NCI-H2196 treated with DMSO at 0.1 percent for 48 hours (cell line): ENCODE measurements around the gene CATSPER1.
A peak's percentile ranks its signal among the peaks of the same experiment; 100 is the strongest.

Experiments used
- DNase-seq: peaks from one replicate; lab custom pipeline; 2025; ENCODE audit not compliant: unreplicated experiment; lab: John Stamatoyannopoulos, UW

Gene CATSPER1

DNA sequence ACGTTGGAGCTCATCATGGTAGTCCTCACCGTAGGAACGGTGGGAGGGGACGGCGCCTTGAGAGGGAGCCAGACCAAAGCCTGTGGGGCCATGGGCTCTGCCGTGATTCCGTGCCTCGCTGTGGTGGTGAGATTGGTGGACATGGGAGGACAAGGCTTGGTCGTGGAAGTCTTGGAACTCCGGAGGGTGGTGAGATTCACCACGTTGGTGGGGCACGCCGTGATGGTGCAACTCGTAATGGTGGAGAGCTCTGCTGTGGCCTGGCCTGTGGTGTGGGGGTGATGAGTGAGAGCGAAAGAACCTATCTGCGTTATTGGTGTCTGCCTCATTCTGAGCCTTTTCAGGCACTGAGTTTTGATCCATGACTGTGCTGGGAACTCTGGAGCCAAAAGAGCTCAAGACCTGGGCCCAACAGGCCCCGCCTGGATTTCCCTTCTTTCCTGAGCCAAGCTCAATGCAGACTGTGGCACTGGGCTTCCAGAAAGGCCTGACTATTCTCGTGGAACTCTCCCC, at the start of gene CATSPER1:
Gene CATSPER1 (minus strand): TSS at position 463 of the 513 bp plus-strand sequence. CDS start 100 bp downstream, at position 363.
- no peak for DNase-seq

DNA sequence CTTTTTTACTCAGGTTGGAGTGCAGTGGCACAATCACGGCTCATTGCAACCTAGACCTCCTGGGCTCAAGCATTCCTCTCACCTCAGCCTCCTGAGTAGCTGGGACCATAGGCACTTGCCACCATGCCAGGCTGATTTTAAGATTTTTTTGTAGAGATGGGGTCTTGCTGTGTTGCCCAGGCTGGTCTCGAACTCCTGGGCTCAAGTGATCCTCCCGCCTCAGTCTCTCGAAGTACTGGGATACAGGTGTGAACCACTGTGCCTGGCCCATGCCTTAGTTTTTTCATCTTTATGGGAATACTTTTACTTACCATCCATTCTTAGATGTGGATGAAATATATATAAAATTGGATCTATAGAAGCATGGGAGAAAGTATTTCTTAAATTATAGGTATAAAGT, 49.0 kb upstream of the CATSPER1 start:
- no peak for DNase-seq

- no peak for DNase-seq
Measured at GRCh38 chr11:66073669-66074068, 47.4 kb upstream of the CATSPER1 start.

- DNase-seq, result no peak
Measured at GRCh38 chr11:66072518-66072917, 46.2 kb upstream of the CATSPER1 start.

GRCh38 chr11:66072081-66072480, 45.8 kb upstream of the CATSPER1 start:
- no peak for DNase-seq

DNA sequence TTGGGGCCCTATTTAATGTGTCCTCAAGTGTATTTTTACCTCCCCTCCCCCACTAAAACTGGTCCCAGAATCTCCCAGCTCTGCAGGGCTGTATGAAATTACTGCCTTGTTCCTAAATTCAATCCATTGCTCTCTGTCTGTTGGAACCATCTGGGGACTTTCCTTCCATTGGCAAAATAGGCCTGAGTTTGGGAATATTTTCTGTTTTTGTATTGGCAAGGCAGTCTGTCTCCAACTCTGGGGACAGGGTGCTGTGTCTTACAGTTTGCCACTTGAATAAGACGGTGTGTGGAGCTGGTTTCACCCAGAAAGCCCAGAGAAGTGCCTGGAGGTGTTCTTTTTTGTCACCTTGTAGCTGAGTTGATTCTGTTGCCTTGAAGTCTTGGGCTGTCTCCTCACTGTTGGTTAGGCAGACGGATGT, 45.1 kb upstream of the CATSPER1 start:
- no peak for DNase-seq

DNA sequence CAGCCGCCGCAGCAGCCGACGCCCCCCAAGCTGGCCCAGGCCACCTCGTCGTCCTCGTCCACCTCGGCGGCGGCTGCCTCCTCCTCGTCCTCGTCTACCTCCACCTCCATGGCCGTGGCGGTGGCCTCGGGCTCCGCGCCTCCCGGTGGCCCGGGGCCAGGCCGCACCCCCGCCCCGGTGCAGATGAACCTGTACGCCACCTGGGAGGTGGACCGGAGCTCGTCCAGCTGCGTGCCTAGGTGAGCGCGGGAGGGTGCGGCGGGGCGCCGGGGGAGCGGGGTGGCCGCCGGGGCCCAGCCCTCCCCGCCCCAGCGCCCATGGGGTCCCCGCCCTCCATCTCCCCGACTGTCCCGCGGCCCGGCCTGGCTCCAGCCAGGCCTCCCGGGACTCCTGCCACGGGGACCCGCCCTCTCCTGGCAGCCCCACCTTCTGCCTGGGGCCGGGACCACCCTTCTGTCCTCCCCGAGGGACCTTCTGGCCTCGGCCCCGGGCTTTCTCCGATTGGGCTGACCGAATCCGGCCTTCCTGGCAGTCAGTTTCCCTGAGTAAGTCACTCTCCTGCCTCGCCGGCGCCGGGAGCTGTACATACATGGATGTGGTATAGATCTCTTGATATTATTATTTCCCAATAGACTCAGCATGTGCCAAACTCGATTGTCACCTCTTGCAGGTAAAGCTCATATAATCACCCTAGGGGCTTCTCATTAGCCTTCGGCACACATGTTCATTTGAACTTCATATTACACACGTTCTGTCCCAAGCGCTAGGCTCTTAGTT, 44.5 kb upstream of the CATSPER1 start:
- DNase-seq, result no peak

GRCh38 chr11:66069715-66070603, 43.7 kb upstream of the CATSPER1 start, which contains the start of gene PACS1:
Gene PACS1, plus strand, starts transcription at chr11:66070272. Its CDS starts 215 bp downstream, at chr11:66070487.
- peak; percentile 28 for DNase-seq

DNA sequence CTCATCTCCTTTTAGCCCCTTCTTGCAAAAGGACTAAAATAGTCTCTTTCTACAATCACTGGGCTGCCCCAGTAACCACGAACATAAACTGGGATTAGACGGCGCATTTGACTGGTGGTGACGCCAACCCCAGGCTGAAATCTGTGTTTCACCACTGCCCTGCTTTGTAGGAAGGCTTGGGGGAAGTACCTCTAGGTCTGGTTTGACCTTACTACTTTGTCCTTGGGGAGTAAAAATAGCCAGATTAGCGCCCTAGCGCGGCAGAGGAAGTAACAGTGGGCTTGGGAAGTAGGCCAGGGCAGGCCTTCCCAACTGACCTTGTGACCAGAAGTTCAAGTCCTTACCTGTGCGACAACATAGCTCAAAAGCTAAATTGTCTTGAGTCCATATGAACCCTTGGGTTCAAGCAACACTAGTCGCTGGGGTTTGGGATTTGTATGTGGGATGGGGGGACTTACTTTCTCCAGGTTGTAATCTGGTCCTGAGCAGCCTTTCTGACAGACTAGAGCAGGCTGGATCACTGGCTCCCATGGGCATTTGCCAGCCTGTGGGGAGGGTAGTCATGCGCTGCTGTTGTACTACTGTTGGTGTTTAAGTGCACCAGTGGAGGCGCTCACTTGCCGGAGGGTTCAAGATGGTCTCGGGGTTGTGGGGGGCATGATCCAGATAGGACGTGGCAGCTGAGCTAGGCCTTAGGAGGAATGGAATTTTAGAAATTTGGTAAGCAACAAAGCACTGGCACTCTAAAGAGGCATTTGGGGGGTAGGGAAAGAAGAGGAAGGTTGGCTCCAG, 42.8 kb upstream of the CATSPER1 start:
- DNase-seq, result no peak

DNA sequence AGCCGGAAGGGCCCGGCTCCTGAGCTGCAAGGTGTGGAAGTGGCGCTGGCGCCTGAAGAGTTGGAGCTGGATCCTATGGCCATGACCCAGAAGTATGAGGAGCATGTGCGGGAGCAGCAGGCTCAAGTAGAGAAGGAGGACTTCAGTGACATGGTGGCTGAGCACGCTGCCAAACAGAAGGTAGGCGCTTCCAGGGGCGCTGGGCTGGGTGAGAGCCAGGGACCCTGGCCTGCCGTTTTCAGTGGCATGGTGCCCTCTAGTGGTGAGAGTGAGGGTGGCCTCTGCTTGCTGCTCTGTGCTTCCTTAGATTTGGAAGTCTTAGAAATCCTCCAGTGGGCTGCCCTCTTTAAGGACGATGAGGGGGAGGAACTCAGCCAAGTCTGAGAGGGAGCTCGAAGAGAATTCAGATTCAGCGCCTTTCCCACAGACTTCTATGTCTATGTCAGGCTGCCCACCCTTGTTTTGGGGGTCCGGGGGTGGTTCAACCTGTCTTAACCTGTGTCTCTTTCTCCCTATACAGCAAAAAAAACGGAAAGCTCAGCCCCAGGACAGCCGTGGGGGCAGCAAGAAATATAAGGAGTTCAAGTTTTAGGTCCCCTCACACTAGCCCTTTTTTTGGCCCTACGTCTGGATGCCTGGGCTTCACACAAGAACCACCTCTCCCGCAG, 42.0 kb upstream of the CATSPER1 start:
- DNase-seq, result peak; percentile 48

DNA sequence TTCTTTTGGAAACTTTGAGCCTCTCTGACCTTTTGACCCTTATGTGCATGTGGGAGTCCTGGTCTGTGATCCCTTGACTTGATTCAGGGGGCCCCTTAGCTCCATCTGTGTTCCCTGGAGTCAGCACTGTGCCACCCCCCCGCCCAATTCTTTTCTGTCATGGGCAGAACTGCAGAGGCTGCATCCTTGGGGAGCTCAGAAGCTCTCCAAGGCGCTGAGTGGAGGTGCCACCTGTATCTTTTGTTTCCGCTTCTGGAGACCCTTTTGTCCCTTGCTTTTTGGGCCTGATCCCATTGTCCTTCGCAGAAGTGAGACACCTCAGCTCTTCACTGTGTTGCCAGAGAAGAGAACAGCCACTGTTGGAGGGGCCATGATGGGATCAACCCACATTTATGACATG, 41.4 kb upstream of the CATSPER1 start:
- no peak for DNase-seq

DNA sequence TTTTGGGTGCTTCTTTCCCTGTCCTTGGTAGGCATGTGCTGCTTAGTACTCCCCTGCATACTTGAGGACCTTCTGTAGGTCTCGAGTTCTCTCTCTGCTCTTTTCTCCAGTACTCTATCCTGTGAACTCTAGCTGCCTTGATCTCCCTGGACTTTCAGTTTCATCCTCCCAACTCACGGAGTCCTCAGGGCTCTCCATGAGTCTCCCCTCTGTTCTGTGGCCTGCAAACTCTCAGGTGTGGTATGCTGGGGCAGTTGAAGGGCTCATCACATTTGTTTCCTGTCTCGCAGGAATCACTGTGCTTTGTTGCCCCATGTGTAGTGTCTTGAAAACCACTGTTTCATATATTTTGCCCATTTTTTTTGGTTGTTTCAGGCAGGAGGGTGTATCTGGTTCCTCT, 40.5 kb upstream of the CATSPER1 start:
- DNase-seq, result no peak

DNA sequence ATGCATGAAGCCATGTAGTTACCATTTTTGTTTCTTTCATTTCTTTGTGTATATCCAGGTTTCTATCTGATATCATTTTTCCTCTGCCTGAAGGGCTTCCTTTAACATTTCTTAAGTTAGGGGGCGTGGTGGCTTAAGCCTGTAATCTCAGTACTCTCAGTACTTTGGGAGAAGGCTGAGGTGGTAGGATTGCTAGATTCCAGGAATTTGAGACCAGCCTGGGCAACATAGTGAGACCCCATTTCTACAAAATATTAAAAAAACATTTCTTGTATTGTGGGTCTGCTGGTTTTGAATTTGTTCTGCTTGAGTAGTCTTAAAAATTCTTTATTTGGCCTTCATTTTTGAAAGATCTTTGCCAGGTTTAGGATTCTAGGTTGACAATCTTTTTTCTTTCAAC, 38.3 kb upstream of the CATSPER1 start:
- DNase-seq, result no peak

DNA sequence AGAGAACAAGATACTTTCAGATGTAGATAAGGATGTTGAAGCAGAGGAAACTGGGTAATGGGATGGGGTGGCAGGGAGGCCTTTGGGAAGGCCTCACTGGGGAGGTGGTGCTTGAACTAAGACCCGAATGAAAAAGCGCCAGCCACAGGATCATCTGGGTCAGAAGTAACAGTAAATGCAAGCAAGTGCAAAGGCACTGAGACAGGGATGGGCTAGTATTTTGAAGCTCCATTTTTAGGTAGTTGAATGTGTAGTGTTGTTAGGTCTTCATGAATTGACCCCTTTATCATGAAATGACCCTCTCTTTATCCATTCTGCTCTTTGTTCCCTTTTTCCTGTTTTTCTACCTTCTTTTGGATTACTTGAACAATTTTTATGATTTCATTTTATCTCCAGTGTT, 37.6 kb upstream of the CATSPER1 start:
- no peak for DNase-seq

- DNase-seq, result no peak
Measured at GRCh38 chr11:66062408-66062807, 36.1 kb upstream of the CATSPER1 start.

- DNase-seq, result no peak
Measured at GRCh38 chr11:66061268-66061667, 35.0 kb upstream of the CATSPER1 start.

DNA sequence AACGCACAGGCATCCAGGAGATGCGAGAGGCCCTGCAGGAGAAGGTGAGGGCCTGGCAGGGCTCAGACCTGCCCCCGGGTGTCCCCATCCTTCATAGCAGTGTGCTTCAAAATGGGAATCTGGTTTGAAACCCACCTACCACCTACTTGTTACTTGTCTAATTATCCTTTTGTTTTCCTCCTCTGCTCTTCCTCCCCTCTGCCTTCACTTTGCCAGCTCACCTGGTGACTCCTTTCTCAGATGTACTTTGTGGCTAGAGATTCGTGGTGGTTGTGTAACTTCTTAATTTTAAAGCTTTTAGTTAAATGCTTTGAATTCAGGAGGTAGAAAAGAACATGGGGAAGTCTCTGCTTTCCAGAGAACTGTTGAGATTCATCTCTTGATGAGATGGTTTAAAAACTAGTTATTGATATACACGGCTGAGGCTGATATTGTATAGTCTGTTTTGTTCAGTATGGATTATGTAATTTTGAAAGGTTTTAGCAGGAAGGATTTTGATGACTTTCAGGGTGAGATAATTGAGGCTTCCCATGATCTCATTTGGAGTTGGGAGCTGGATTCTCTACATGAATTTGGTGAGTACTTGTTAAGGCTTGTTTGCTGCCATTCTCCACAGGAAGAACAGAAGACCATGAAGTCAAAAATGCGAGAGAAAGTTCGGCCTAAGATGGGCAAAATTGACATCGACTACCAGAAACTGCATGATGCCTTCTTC, 33.8 kb upstream of the CATSPER1 start:
- DNase-seq, result no peak

DNA sequence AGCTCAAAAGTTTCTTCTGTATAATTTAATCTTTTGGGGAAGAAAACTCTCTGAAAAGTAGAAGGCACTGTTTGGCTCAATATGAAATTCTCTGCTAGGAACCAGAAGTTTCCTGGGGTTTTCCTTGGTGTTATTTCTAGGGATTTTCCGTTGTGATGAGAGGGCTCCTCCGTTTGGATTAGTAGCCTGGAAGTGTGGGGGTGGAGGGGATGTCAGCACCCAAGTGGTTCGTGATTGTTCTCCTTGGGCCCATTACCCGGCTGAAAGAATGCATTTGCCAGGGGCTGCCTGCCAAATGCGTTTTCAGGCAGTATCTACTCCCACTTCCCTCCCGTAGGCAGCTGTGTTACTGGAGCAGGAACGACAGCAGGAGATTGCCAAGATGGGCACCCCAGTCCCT, 30.2 kb upstream of the CATSPER1 start:
- DNase-seq, result no peak

GRCh38 chr11:66055021-66055420, 28.7 kb upstream of the CATSPER1 start:
- DNase-seq, result no peak

DNA sequence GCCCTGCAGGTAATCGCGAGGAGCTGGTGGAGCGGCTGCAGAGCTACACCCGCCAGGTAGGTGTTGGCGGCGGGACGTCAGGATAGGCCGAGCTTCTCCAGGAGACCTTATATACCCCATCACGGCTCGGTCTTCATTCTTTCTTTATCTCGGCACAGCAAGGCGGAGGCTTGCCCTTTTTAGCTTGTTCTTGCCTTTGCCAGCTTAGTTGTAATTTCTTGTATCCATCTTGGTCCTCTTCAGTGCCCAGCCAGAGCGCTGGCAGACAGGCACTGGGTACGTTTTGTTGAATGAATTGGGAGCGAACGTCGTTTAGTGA, 26.3 kb upstream of the CATSPER1 start:
- DNase-seq, result no peak
